ENCODE data around the gene IFIT3.

IFIT3 gene

DNA sequence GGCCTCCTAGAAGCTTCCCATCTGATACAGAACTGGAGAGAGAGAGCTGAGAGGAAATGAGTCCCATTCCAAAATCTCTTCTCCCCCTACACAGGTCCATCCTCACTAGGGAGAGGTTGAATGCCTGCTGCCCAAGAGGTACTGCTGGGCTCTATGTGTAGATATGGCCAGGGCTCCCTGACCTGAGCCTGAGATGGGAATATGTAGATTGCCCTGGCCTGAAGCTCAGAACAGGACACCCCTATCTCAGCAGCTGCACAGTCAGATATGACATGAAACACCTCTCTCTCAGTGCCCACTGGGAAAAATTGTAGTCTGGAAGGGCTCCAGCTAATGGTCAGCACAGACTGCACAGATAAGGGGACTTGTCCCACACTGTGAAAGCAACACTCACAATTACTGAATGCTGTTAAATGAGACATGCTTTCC is 46.9 kb downstream of the IFIT3 start:
- TF ChIP-seq, protein P1, sequence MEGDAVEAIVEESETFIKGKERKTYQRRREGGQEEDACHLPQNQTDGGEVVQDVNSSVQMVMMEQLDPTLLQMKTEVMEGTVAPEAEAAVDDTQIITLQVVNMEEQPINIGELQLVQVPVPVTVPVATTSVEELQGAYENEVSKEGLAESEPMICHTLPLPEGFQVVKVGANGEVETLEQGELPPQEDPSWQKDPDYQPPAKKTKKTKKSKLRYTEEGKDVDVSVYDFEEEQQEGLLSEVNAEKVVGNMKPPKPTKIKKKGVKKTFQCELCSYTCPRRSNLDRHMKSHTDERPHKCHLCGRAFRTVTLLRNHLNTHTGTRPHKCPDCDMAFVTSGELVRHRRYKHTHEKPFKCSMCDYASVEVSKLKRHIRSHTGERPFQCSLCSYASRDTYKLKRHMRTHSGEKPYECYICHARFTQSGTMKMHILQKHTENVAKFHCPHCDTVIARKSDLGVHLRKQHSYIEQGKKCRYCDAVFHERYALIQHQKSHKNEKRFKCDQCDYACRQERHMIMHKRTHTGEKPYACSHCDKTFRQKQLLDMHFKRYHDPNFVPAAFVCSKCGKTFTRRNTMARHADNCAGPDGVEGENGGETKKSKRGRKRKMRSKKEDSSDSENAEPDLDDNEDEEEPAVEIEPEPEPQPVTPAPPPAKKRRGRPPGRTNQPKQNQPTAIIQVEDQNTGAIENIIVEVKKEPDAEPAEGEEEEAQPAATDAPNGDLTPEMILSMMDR (IDR thresholded peaks at IDR 0.05; ENCODE audit: poor library complexity, severe bottlenecking) = no peak
- Histone ChIP-seq H3K4me1 (ENCODE audit: insufficient read depth, poor library complexity, severe bottlenecking) (peaks cover 11% of the 10 kb centered on the region), H3K27me3 (ENCODE audit: insufficient read depth, poor library complexity, severe bottlenecking) (no peaks in the 10 kb centered on the region), H3K9me3 (ENCODE audit: severe bottlenecking) (no peaks in the 10 kb centered on the region), H3K36me3 (ENCODE audit: low read depth) (no peaks in the 10 kb centered on the region), H3K4me3 (ENCODE audit: severe bottlenecking) (no peak overlapping the region), H3K27ac (ENCODE audit: poor library complexity, severe bottlenecking) (peak overlapping the region; percentile 29)
- no peak for DNase-seq (ENCODE audit: low spot score)
- ATAC-seq (ENCODE audit: low read depth) = peak; percentile 28; the same call in 2 of the 3 replicates

DNA sequence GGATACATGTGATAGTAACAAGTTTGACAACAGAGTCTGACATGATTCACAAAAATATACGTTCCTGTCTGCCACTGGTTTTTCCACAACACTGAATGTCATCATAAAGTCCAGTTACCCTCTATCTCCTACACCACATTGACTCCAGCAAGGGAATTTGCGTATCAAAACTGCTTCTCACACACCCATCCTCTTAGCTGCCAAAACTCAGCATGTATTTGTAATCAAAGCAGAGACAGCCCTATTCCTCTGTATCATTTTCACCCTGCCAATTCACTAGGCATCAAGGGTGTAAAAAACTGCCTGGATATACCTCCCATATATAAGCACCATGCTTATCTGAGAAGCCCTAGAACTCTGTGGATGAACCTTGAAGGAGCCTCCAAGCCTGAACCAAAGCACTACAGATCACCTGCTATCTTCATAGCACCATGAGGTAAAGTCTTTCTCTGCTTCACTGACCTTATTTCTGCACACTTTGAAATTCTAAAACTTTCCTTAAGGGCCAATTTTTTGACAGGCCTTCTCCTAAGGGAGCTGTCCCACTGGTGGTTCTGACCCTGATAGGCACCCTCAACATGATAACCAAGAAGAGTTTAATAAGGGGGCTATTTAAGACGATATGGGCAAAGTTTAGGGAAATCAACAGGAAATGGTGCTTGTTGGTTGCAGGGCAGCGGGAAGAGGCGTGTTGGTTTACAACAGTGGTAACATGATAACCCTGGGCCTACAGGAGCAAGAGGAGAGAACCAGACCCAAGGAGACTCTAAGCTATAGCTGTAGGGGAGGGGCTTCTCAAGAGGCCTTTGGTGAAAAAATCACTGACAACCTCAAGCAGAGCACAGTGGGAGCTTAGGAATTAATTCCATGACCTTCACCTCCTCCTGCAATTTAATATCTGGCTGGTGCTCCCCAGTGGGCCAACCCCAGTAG is 50.2 kb downstream of the IFIT3 start, which contains the start of gene IFIT1B:
TSS of gene IFIT1B (plus strand) at position 352 of the 933 bp plus-strand sequence. CDS start at position 432, 80 bp downstream.
- ATAC-seq (ENCODE audit: low read depth) (no peak), DNase-seq (ENCODE audit: low spot score) (no peak)
- peaks cover 11% of the 10 kb centered on the region for H3K4me1 ChIP-seq (ENCODE audit: insufficient read depth, poor library complexity, severe bottlenecking)
- no peaks in the 10 kb centered on the region for H3K9me3 ChIP-seq (ENCODE audit: severe bottlenecking)
- no peaks in the 10 kb centered on the region for H3K27me3 ChIP-seq (ENCODE audit: insufficient read depth, poor library complexity, severe bottlenecking)
- TF ChIP-seq, protein P1 (IDR thresholded peaks at IDR 0.05; ENCODE audit: poor library complexity, severe bottlenecking) = no peak
- no peak within 1 kb of the TSS for H3K4me3 ChIP-seq (ENCODE audit: severe bottlenecking)
- H3K27ac ChIP-seq (ENCODE audit: poor library complexity, severe bottlenecking) = no peak within 1 kb of the TSS
- H3K36me3 ChIP-seq (ENCODE audit: low read depth) = no peaks in the 10 kb centered on the region

DNA sequence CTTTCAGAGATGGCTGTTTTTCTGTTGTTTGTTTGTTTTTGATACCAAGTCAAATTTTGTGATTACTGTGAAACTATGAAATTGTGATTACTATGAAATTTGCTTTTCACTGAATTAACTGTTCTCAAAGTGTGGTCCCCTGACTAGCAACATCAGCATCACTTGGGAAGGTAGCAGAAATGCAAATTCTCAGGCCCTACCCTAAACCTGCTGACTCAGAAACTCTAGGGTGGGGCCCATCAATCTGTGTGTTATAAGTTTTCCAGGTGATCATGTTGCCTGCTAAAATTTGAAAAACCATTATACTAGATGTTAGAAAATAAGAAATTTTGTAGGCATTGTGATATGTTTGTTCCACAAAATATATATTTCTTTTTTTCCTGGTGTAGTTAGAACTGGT is 51.3 kb downstream of the IFIT3 start:
- Histone ChIP-seq H3K4me3 (ENCODE audit: severe bottlenecking) (no peak overlapping the region), H3K36me3 (ENCODE audit: low read depth) (no peaks in the 10 kb centered on the region), H3K9me3 (ENCODE audit: severe bottlenecking) (no peaks in the 10 kb centered on the region), H3K27me3 (ENCODE audit: insufficient read depth, poor library complexity, severe bottlenecking) (no peaks in the 10 kb centered on the region), H3K4me1 (ENCODE audit: insufficient read depth, poor library complexity, severe bottlenecking) (peaks cover 6% of the 10 kb centered on the region), H3K27ac (ENCODE audit: poor library complexity, severe bottlenecking) (no peak overlapping the region)
- no peak for ATAC-seq (ENCODE audit: low read depth)
- no peak for DNase-seq (ENCODE audit: low spot score)
- TF ChIP-seq, protein P1 (IDR thresholded peaks at IDR 0.05; ENCODE audit: poor library complexity, severe bottlenecking) = no peak

DNA sequence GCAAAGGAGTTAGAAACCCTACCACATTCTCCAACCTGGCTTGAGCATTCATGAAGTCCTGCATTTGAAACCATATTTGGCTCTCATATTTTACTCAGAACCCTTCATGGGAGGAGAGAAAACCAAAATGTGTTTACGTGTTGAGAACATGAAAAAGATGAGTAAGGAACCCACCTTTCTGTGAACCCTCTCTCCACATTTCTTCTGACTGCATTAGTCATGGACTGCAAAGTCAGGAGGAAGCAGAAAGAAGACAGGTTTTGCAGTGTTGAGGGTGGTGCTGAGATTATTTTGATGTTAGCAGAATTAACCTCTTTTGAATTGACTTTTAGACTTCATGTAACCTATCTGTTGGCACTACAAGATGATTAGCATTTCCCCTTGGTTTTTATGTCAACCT is 55.0 kb downstream of the IFIT3 start:
- Histone ChIP-seq H3K36me3 (ENCODE audit: low read depth) (no peaks in the 10 kb centered on the region), H3K9me3 (ENCODE audit: severe bottlenecking) (no peaks in the 10 kb centered on the region), H3K4me1 (ENCODE audit: insufficient read depth, poor library complexity, severe bottlenecking) (no peaks in the 10 kb centered on the region), H3K27me3 (ENCODE audit: insufficient read depth, poor library complexity, severe bottlenecking) (no peaks in the 10 kb centered on the region), H3K4me3 (ENCODE audit: severe bottlenecking) (no peak overlapping the region), H3K27ac (ENCODE audit: poor library complexity, severe bottlenecking) (no peak overlapping the region)
- TF ChIP-seq, protein P1 (IDR thresholded peaks at IDR 0.05; ENCODE audit: poor library complexity, severe bottlenecking) = no peak
- no peak for ATAC-seq (ENCODE audit: low read depth)
- DNase-seq (ENCODE audit: low spot score) = no peak

Data from RWPE2 (cell line).